H9 (cell line): ENCODE measurements around the gene RNF17. TPM values are rescaled to one million over a fixed set of nuclear protein-coding genes. Genes with fewer than 3 reads are reported as not detected.

Experiments used
- DNase-seq: peaks from one replicate; pipeline ENCODE4 v3.0.0-alpha.2; 2017
- H2AFZ ChIP-seq: one replicate; pipeline ENCODE4 v1.6.1; 2013; ENCODE audit warnings: mild to moderate bottlenecking, low read length, control low read depth, moderate library complexity
- H2AK5ac ChIP-seq: 2 replicates; pipeline ENCODE4 v1.6.1; 2013; ENCODE audit warnings: low read length, control low read depth, mixed read lengths; ENCODE audit not compliant: insufficient read length
- H2BK120ac ChIP-seq: one replicate; pipeline ENCODE4 v1.6.1; 2013; ENCODE audit warnings: low read depth, mild to moderate bottlenecking, low read length, control low read depth, inconsistent platforms; ENCODE audit not compliant: poor library complexity, severe bottlenecking
- H2BK12ac ChIP-seq: 2 replicates; pipeline ENCODE4 v1.6.1; 2013; ENCODE audit warnings: low read length, control low read depth, mixed read lengths, low read depth; ENCODE audit not compliant: insufficient read length
- H2BK15ac ChIP-seq: 2 replicates; pipeline ENCODE4 v1.6.1; 2013; ENCODE audit warnings: low read depth, low read length, control low read depth
- H2BK20ac ChIP-seq: one replicate; pipeline ENCODE4 v1.6.1; 2013; ENCODE audit warnings: low read depth, mild to moderate bottlenecking, low read length, control low read depth, inconsistent platforms; ENCODE audit not compliant: poor library complexity, severe bottlenecking
- H2BK5ac ChIP-seq: 2 replicates; pipeline ENCODE4 v1.6.1; 2013; ENCODE audit warnings: low read length, control low read depth, mixed read lengths; ENCODE audit not compliant: insufficient read length
- H3K14ac ChIP-seq: 2 replicates; pipeline ENCODE4 v1.6.1; 2013; ENCODE audit warnings: low read length, control low read depth; ENCODE audit not compliant: insufficient read depth
- H3K18ac ChIP-seq: 2 replicates; pipeline ENCODE4 v1.6.1; 2013; ENCODE audit warnings: low read depth, mild to moderate bottlenecking, mixed read lengths, low read length, control low read depth; ENCODE audit not compliant: insufficient read length
- H3K23ac ChIP-seq: 2 replicates; pipeline ENCODE4 v1.6.1; 2013; ENCODE audit warnings: low read length, control low read depth, mixed read lengths, low read depth; ENCODE audit not compliant: insufficient read length
- H3K23me2 ChIP-seq: 2 replicates; pipeline ENCODE4 v1.6.1; 2013; ENCODE audit warnings: low read depth, mild to moderate bottlenecking, mixed read lengths, low read length, control low read depth; ENCODE audit not compliant: insufficient read length, poor library complexity, severe bottlenecking
- H3K27ac ChIP-seq: 2 replicates; pipeline ENCODE4 v1.5.1; 2013; ENCODE audit warnings: low read length, control low read depth, mixed read lengths, low read depth; ENCODE audit not compliant: insufficient read length
- H3K27me3 ChIP-seq: 2 replicates; pipeline ENCODE4 v1.6.1; 2013; ENCODE audit warnings: low read length, control low read depth, inconsistent platforms; ENCODE audit not compliant: insufficient read depth
- H3K4ac ChIP-seq: 2 replicates; pipeline ENCODE4 v1.6.1; 2013; ENCODE audit warnings: low read depth, mild to moderate bottlenecking, control low read depth, inconsistent platforms, low read length, moderate library complexity
- H3K4me1 ChIP-seq: 2 replicates; pipeline ENCODE4 v1.6.1; 2013; ENCODE audit warnings: low read length, control low read depth, inconsistent platforms; ENCODE audit not compliant: insufficient read depth
- H3K4me2 ChIP-seq: 2 replicates; pipeline ENCODE4 v1.6.1; 2013; ENCODE audit warnings: low read length, control low read depth, mixed read lengths; ENCODE audit not compliant: insufficient read length, insufficient read depth
- H3K56ac ChIP-seq: 2 replicates; pipeline ENCODE4 v1.6.1; 2013; ENCODE audit warnings: low read depth, mild to moderate bottlenecking, mixed read lengths, low read length, control low read depth; ENCODE audit not compliant: insufficient read length
- H3K79me1 ChIP-seq: 2 replicates; pipeline ENCODE4 v1.6.1; 2013; ENCODE audit warnings: low read depth, mild to moderate bottlenecking, moderate library complexity, low read length, control low read depth, inconsistent platforms; ENCODE audit not compliant: insufficient read depth, poor library complexity, severe bottlenecking
- H3K79me2 ChIP-seq: 2 replicates; pipeline ENCODE4 v1.6.1; 2013; ENCODE audit warnings: low read length, control low read depth, inconsistent platforms; ENCODE audit not compliant: insufficient read depth
- H3K9ac ChIP-seq: 2 replicates; pipeline ENCODE4 v1.6.1; 2013; ENCODE audit warnings: low read length, control low read depth, mixed read lengths; ENCODE audit not compliant: insufficient read length; ENCODE audit errors: extremely low read depth
- H3K9me3 ChIP-seq: one replicate; pipeline ENCODE4 v1.6.1; 2013; ENCODE audit warnings: low read depth, low read length, inconsistent platforms; ENCODE audit not compliant: control insufficient read depth
- H3T11ph ChIP-seq: one replicate; pipeline ENCODE4 v1.6.1; 2013; ENCODE audit warnings: mild to moderate bottlenecking, low read length, control low read depth, inconsistent platforms
- H4K20me1 ChIP-seq: one replicate; pipeline ENCODE4 v1.6.1; 2013; ENCODE audit not compliant: control insufficient read depth, insufficient read length, insufficient read depth
- H4K5ac ChIP-seq: 2 replicates; pipeline ENCODE4 v1.6.1; 2013; ENCODE audit warnings: low read depth, mild to moderate bottlenecking, mixed read lengths, low read length, control low read depth; ENCODE audit not compliant: insufficient read length
- H4K8ac ChIP-seq: replicated peaks from 2 replicates; pipeline ENCODE4 v1.6.1; 2013; ENCODE audit warnings: low read length, control low read depth, mixed read lengths, low read depth; ENCODE audit not compliant: insufficient read length
- H4K91ac ChIP-seq: 2 replicates; pipeline ENCODE4 v1.6.1; 2013; ENCODE audit warnings: low read depth, mild to moderate bottlenecking, moderate library complexity, mixed read lengths, low read length, control low read depth; ENCODE audit not compliant: insufficient read length
- H3K27ac Mint-ChIP-seq, 3 experiments: 2 replicates in 2 of 3; 3 replicates in 1 of 3; pipeline ENCODE4 v1.8.0; 2020 to 2021; ENCODE audit warnings: mixed read lengths in 3 of 3, mild to moderate bottlenecking in 1 of 3, moderate library complexity in 1 of 3
- H3K27me3 Mint-ChIP-seq: 2 replicates; pipeline ENCODE4 v1.8.0; 2021; ENCODE audit warnings: low read depth, mild to moderate bottlenecking, moderate library complexity, mixed read lengths
- H3K36me3 Mint-ChIP-seq, 3 experiments: 2 replicates in 2 of 3; 3 replicates in 1 of 3; pipeline ENCODE4 v1.8.0; 2020 to 2021; ENCODE audit warnings: low read depth in 3 of 3, mixed read lengths in 3 of 3; ENCODE audit not compliant: insufficient read depth in 1 of 3
- H3K4me1 Mint-ChIP-seq, 2 experiments: 2 replicates each; pipeline ENCODE4 v1.8.0; 2020; ENCODE audit warnings: mixed read lengths in 2 of 2
- H3K4me3 Mint-ChIP-seq, 2 experiments: 2 replicates in 1 of 2; 3 replicates in 1 of 2; pipeline ENCODE4 v1.8.0; 2020 to 2021; ENCODE audit warnings: mild to moderate bottlenecking in 2 of 2, mixed read lengths in 2 of 2, moderate library complexity in 1 of 2
- H3K9me3 Mint-ChIP-seq, 2 experiments: 2 replicates in 1 of 2; 3 replicates in 1 of 2; pipeline ENCODE4 v1.8.0; 2020; ENCODE audit warnings: mild to moderate bottlenecking in 2 of 2, mixed read lengths in 2 of 2, moderate library complexity in 1 of 2
- CTCF ChIP-seq: fragments of 200-600 bp; sonication (generic); conservative IDR thresholded peaks from 3 replicates; pipeline ENCODE4 v1.8.0; 2021; ENCODE audit warnings: antibody characterized with exemption, mild to moderate bottlenecking
- total RNA-seq: library from RNA; stranded (reverse); gene quantifications from 2 replicates; pipeline ENCODE4 v1.2.1, GENCODE V29; 2021

The RNF17 gene
- total RNA-seq, 1 experiment from 2014 or later: not detected

GRCh38 chr13:24759197-24759596 lies 4.8 kb upstream of the RNF17 start:
- no peaks in the 10 kb centered on the region for H3K23me2 ChIP-seq
- no peaks in the 10 kb centered on the region for H3K79me1 ChIP-seq
- H3K4ac ChIP-seq: no peak overlapping the region
- no peak overlapping the region for H2BK20ac ChIP-seq
- H4K20me1 ChIP-seq: no peaks in the 10 kb centered on the region
- no peak overlapping the region for H2AK5ac ChIP-seq
- H3K14ac ChIP-seq: no peak overlapping the region
- no peak overlapping the region for H2BK12ac ChIP-seq
- no peaks in the 10 kb centered on the region for H3K9me3 Mint-ChIP-seq
- no peak overlapping the region for H4K8ac ChIP-seq
- no peak for DNase-seq
- no peak overlapping the region for H4K91ac ChIP-seq
- no peak overlapping the region for H3T11ph ChIP-seq
- H3K18ac ChIP-seq: no peak overlapping the region
- no peak overlapping the region for H3K27ac ChIP-seq
- no peak overlapping the region for H3K56ac ChIP-seq
- no peak overlapping the region for H2BK5ac ChIP-seq
- H2BK120ac ChIP-seq: no peak overlapping the region
- H3K9ac ChIP-seq: no peak overlapping the region
- no peak overlapping the region for H3K23ac ChIP-seq
- H3K4me1 ChIP-seq: no peaks in the 10 kb centered on the region
- H3K79me2 ChIP-seq: no peaks in the 10 kb centered on the region
- no peaks in the 10 kb centered on the region; the same call in 1 of the 2 replicates for H3K27me3 Mint-ChIP-seq
- TF ChIP-seq CTCF: no peak
- no peaks in the 10 kb centered on the region for H3K36me3 Mint-ChIP-seq
- no peak overlapping the region for H3K27ac Mint-ChIP-seq
- H3K4me2 ChIP-seq: no peak overlapping the region
- peaks cover 5% of the 10 kb centered on the region in 2 experiments; a peak in 3 of 4 replicates for H3K4me1 Mint-ChIP-seq
- H2BK15ac ChIP-seq: no peak overlapping the region
- H4K5ac ChIP-seq: no peak overlapping the region
- no peak overlapping the region for H3K4me3 Mint-ChIP-seq
- no peaks in the 10 kb centered on the region for H3K27me3 ChIP-seq
- H2AFZ ChIP-seq: no peak overlapping the region
- H3K9me3 ChIP-seq: no peaks in the 10 kb centered on the region
